CD4-positive, alpha-beta T cell treated with Interleukin-17A for 4 hours (primary cell): ENCODE results near the gene MVP.
A peak's percentile ranks its signal among the peaks of the same experiment; 100 is the strongest.
"Not testable (repeated sequence)": the region's sequence is repeated elsewhere in the genome, so short reads cannot be mapped to it uniquely, and the experiment has no call there.

Experiments used
- DNase-seq: peaks from one replicate; pipeline ENCODE4 v3.0.0-alpha.2; 2020; ENCODE audit warnings: mixed read lengths

MVP gene

GRCh38 chr16:29876594-29877249, 56.5 kb downstream of the MVP start:
- peak; percentile 63 for DNase-seq

- DNase-seq = peak; percentile 58
These were observed 57.2 kb downstream of the MVP start for GRCh38 chr16:29877266-29877961.

DNA sequence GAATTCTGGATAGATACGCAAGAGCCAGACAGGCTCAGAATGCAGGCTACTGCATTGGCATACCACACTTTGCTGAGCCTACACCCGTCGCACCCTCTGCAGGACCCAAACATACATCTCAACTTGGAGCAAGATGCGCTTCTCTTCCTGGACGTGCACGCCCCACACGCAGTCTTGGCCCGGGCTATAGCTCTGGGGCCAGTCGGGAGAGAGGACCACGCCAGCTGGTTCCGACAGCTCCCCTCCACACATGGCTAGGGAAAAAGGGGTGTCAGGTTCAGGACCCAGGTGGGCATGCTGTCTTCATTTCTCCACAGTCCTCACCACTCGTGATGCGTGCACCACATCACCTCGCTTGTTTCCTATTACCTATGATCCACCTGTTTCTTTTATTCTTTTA, 57.9 kb downstream of the MVP start:
- DNase-seq = no peak

DNA sequence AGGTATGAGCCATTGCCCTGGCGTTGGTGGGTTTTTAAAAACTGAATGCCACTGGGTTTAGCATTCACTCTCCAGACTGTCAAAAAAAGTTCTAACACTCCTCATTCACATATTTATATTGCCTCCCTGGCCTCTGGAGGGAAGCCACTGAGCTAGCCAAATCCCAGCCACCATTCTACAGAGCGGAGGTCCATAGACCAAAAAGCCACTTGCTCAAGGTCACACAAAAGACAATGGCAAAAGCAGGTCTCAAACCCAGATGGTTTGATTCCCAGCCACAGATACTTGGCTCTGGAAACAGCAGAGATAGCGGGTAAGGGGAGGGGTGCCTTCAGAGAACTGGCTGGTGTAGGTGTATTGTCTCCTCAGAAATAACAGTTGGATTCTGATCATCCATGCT, 60.8 kb downstream of the MVP start:
- no peak for DNase-seq

GRCh38 chr16:29883987-29884386, 63.7 kb downstream of the MVP start:
- DNase-seq = no peak

GRCh38 chr16:29889372-29889771, 69.1 kb downstream of the MVP start:
- not testable (repeated sequence) for DNase-seq

DNA sequence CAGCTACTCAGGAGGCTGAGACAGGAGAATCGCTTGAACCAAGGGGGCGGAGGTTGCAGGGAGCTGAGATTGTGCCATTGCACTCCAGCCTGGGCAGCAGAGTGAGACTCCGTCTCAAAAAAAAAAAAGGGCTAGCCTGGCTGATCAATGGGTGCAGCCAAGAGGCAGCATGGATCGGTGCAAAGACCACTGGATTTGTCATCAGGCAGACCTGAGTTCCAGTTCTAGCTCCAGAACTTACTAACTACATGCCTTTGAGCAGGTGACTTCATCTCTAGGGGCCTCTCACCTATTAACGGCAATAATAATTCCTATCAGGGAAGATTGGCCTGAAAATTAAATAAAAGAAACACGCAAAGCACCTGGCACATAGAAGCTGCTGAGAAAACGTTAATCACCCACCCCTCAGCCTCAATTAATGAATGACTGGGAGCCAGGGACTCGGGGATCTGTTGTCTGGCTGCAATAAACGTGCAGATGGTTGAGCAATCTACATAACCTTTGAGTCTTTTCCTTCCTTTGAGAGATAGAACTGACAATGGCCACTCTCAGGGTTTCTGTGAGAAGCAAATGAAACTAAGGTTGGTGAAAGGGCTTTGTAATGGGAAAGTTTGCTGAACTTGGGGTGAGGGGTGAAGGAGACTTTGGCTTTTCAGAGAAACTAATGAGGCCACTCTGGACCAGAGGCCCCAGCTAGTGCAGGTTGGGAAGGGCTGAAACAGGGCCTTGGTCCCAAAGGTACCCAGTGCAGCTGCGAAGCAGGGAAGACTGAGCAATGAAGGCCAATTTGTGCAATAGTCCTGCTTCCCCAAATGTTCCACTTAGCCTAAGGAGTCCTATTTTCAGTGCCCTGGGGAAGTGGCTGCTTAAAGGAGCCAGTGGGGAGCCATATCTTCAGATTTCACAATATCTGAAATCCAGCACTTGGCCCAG, 71.5 kb downstream of the MVP start:
- DNase-seq = no peak

GRCh38 chr16:29892458-29892813, 72.2 kb downstream of the MVP start:
- DNase-seq = no peak

- DNase-seq = no peak
These were observed 73.3 kb downstream of the MVP start for GRCh38 chr16:29893553-29893952.

DNA sequence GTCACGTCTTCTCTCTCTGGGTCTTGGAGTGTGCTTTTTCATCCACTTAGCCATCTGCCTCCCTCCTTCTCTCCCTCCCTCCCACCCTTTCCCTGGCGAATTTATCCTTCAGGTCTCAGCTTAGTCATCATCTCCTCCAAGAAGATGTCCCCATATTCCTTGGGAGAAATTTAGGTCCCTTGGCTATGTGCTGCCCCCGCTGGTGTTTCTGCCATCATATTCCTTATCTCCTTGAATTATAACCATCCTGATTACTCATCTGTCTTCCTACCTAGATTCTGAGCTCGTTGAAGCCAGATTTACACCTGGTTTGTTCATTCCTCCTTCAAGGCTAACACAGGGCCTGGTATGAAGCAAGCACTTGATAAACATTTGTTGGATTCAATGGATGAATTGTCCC, 74.1 kb downstream of the MVP start:
- no peak for DNase-seq

GRCh38 chr16:29896841-29897240, 76.6 kb downstream of the MVP start:
- no peak for DNase-seq

GRCh38 chr16:29897333-29897732, 77.1 kb downstream of the MVP start:
- DNase-seq = no peak
